Breast epithelium (tissue), 4 donors: Measurements from ENCODE around the gene BORCS5. TPM values are rescaled to one million over a fixed set of nuclear protein-coding genes. Genes with fewer than 3 reads are reported as not detected.
"Not testable (repeated sequence)": the region's sequence is repeated elsewhere in the genome, so short reads cannot be mapped to it uniquely, and the experiment has no call there.

ENCODE experiments used
- DNase-seq, 2 donors: peaks; one replicate each; pipeline ENCODE4 v3.0.0-alpha.2; 2019; ENCODE audit warnings: low spot score in 2 of 2
- H3K27ac ChIP-seq, 2 donors: fragments of 200-600 bp; sonication (generic) in 1 of 2; one replicate each; pipeline ENCODE4 v1.5.1; 2016 to 2019; ENCODE audit warnings: mild to moderate bottlenecking in 1 of 2
- H3K27me3 ChIP-seq, 2 donors: fragments of 200-600 bp; sonication (generic) in 1 of 2; one replicate each; pipeline versions ENCODE4 v1.5.1 to v1.6.0; 2017 to 2019; ENCODE audit warnings: control low read depth in 1 of 2, mild to moderate bottlenecking in 1 of 2
- H3K36me3 ChIP-seq: fragments of 200-600 bp; one replicate; pipeline ENCODE4 v1.5.1; 2019
- H3K4me1 ChIP-seq, 2 donors: fragments of 200-600 bp; sonication (generic); one replicate each; pipeline ENCODE4 v1.5.1; 2016 to 2019; ENCODE audit warnings: control low read depth in 1 of 2
- H3K4me3 ChIP-seq, 3 donors: fragments of 200-600 bp; sonication (generic); 1 replicate in 2 of 3; 2 replicates in 1 of 3; pipeline ENCODE4 v1.5.1; 2016 to 2019; ENCODE audit warnings: mild to moderate bottlenecking in 3 of 3, moderate library complexity in 2 of 3
- H3K9me3 ChIP-seq, 2 donors: fragments of 200-600 bp; sonication (generic) in 1 of 2; one replicate each; pipeline ENCODE4 v1.5.1; 2016 to 2019; ENCODE audit warnings: control low read depth in 1 of 2
- CTCF ChIP-seq, 3 donors: fragments of 450-650 bp; IDR thresholded peaks; one replicate each; pipeline ENCODE4 v1.5.1; 2016 to 2017; ENCODE audit warnings: antibody characterized with exemption in 3 of 3, mild to moderate bottlenecking in 3 of 3, moderate library complexity in 3 of 3
- POLR2A ChIP-seq: fragments of 450-650 bp; IDR thresholded peaks from one replicate; pipeline ENCODE4 v1.6.1; 2016; ENCODE audit warnings: antibody characterized with exemption, mild to moderate bottlenecking, moderate library complexity
- POLR2AphosphoS5 ChIP-seq, 3 donors: sonication (generic); formaldehyde crosslinking; IDR thresholded peaks; one replicate each; pipeline ENCODE4 v1.6.1; 2017; ENCODE audit warnings: antibody characterized with exemption in 3 of 3
- intact Hi-C: fragments of 100-400 bp; cut with DNase I; formaldehyde crosslinking; loops from one replicate; pipeline ENCODE4 v1.15.1; 2023; ENCODE audit warnings: low total_unique reads
- total RNA-seq, 3 donors: library from RNA; depleted of rRNA; stranded (reverse); fragments of >200 nt; gene quantifications; one replicate each; pipeline ENCODE4 v1.1.0, GENCODE V29; 2016

BORCS5 gene
- 10 to 100 TPM; 13.5 to 20.3 (median 17.4) TPM for total RNA-seq

GRCh38 chr12:12356896-12357718 is at the start of gene BORCS5:
BORCS5 (plus strand) TSS chr12:12357078; CDS start chr12:12357452, 374 bp downstream.
- TF ChIP-seq POLR2A (peak; percentile 94), CTCF (IDR thresholded peaks at IDR 0.05) (peak in 1 of 3 donors; percentile 10), POLR2AphosphoS5 (IDR thresholded peaks at IDR 0.05) (peak; percentile 87 to 97 (median 95))
- Histone ChIP-seq H3K4me3 (peak within 1 kb of the TSS; percentile 88 to 95 (median 91)), H3K36me3 (no peaks in the 10 kb centered on the region), H3K9me3 (no peaks in the 10 kb centered on the region), H3K27ac (peak within 1 kb of the TSS; percentile 97 to 98), H3K27me3 (no peaks in the 10 kb centered on the region), H3K4me1 (peaks cover 0 to 8% of the 10 kb centered on the region in 2 donors)
- intact Hi-C loops, result no loop called here
- peak; percentile 95 to 96 for DNase-seq

GRCh38 chr12:12310695-12311094 is 46.2 kb upstream of the BORCS5 start:
- intact Hi-C loops, result loop anchor here (10.0 kb wide), 1 partner anchor 1144 kb away; no protein-coding TSS in a partner anchor
- not testable (repeated sequence) for H3K9me3 ChIP-seq, H3K27ac ChIP-seq, H3K27me3 ChIP-seq, H3K4me3 ChIP-seq, DNase-seq, H3K4me1 ChIP-seq, H3K36me3 ChIP-seq

GRCh38 chr12:12315838-12316237 is 41.0 kb upstream of the BORCS5 start:
- Histone ChIP-seq H3K27me3 (no peaks in the 10 kb centered on the region), H3K4me3 (no peak overlapping the region), H3K36me3 (no peaks in the 10 kb centered on the region), H3K4me1 (no peaks in the 10 kb centered on the region), H3K27ac (no peak overlapping the region), H3K9me3 (no peaks in the 10 kb centered on the region)
- intact Hi-C loops, result loop anchor here (10.0 kb wide), 1 partner anchor 1139 kb away; no protein-coding TSS in a partner anchor
- TF ChIP-seq CTCF (IDR thresholded peaks at IDR 0.05) (no peak), POLR2AphosphoS5 (IDR thresholded peaks at IDR 0.05) (no peak), POLR2A (no peak)
- DNase-seq, result no peak

- no peaks in the 10 kb centered on the region for H3K4me1 ChIP-seq
- H3K36me3 ChIP-seq, result no peaks in the 10 kb centered on the region
- H3K4me3 ChIP-seq, result peak overlapping the region in 1 of 3 donors; percentile 15
- TF ChIP-seq POLR2AphosphoS5 (IDR thresholded peaks at IDR 0.05) (no peak), POLR2A (no peak), CTCF (IDR thresholded peaks at IDR 0.05) (no peak)
- DNase-seq, result no peak
- peak overlapping the region; percentile 58 to 80 for H3K27ac ChIP-seq
- no peaks in the 10 kb centered on the region for H3K27me3 ChIP-seq
- intact Hi-C loops, result loop anchor here (10.0 kb wide), 1 partner anchor 1135 kb away; no protein-coding TSS in a partner anchor
- H3K9me3 ChIP-seq, result no peaks in the 10 kb centered on the region
Measured at GRCh38 chr12:12319451-12320183, 37.3 kb upstream of the BORCS5 start.

GRCh38 chr12:12323118-12323517 is 33.8 kb upstream of the BORCS5 start:
- no peak for DNase-seq
- H3K27ac ChIP-seq, result no peak overlapping the region
- H3K4me1 ChIP-seq, result no peaks in the 10 kb centered on the region
- no peaks in the 10 kb centered on the region for H3K27me3 ChIP-seq
- no peaks in the 10 kb centered on the region for H3K36me3 ChIP-seq
- no peak overlapping the region for H3K4me3 ChIP-seq
- no peaks in the 10 kb centered on the region for H3K9me3 ChIP-seq
- TF ChIP-seq CTCF (IDR thresholded peaks at IDR 0.05) (no peak), POLR2A (no peak), POLR2AphosphoS5 (IDR thresholded peaks at IDR 0.05) (no peak)
- intact Hi-C loops, result no loop called here
